ENCODE measurements around the gene TBC1D23.
"Not testable (repeated sequence)": the region's sequence is repeated elsewhere in the genome, so short reads cannot be mapped to it uniquely, and the experiment has no call there.

TBC1D23 gene

DNA sequence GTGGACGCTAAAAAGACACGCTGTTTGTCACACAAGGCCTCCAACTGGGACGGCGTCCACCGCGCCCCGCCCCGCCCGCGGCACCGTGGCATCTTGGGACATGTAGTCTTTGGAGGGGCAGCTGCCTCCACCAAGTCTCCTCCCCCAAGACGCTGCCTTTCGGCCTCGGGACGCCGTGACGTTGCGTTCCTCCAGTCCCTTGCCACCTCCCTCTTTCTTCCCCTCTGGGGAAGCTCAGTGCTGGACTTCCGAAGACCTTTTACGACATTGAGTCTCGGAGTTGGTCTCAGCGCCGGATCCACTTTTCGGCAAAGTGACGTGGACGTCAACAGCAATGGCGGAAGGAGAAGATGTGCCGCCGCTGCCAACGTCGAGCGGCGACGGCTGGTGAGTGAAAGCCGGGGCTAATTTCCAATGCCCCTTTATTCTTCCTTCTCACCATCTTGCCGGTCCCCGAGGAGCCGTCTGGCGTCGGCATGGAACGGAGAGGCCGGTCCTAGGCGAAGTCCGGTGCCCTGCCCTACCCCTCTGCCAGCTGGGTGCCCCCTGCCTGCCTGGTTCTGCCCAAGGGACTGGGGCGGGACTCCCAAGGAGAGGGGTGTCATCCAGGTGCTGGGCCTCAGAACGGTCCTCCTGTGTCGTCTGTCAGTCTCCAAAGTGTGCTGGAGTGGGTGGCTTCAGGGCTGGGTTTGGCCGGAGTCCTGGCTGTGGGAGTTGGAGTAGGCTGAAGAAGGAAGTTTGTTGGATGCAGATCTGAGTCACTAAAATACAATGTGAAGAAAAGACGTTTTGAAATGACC lies at the start of gene TBC1D23:
TSS of gene TBC1D23 (plus strand) at position 308 of the 800 bp plus-strand sequence. CDS start at position 335, 27 bp downstream.
- DNase-seq = peak; percentile 92

DNA sequence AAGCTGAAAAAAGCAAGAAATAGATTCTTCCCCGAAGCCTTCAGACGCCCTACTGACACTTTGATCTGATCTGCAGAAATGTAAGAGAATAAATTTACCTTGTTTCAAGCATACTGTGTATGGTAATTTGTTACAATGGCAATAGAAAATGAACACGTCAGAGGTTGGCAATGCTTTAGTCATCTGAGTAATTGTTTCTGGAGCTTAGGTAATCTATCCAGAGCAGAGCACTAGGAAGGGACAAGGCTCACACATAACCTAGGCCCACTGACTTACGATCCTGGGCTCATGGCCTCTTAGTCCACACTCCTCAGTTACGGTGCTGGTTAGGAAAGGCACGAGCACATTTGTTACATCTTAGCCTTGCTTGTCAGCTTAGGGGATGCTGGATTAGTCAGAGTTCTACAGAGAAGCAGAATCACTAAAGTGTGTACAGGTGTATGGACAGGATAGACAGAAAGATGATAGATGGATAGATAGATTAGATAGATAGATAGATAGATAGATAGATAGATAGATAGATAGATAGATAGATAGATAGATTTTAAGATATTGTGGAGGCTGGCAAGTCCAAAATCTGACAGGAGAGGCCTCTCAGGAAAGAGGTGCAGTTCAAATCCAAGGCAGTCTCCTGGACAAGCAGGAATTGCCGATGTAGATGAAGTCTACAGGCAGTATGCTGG lies 46.8 kb upstream of the TBC1D23 start:
- DNase-seq = no peak

DNA sequence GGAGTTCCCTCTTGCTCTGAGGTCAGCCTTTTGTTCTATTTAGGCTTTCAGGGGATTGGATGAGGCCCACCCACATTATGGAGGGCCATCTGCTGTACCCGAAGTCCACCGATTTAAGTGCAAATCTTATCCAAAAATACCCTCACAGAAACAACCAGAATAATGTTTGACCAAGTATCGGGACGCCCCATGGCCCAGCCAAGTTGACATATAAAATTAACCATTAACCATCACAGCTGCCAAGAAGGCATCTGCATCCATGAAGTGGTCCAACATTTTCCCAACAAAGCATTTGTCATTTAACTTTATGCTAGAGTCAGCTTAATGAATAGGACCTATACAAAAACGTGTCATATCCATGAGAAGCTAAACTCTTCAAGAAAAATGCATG lies 46.2 kb upstream of the TBC1D23 start:
- no peak for DNase-seq

DNA sequence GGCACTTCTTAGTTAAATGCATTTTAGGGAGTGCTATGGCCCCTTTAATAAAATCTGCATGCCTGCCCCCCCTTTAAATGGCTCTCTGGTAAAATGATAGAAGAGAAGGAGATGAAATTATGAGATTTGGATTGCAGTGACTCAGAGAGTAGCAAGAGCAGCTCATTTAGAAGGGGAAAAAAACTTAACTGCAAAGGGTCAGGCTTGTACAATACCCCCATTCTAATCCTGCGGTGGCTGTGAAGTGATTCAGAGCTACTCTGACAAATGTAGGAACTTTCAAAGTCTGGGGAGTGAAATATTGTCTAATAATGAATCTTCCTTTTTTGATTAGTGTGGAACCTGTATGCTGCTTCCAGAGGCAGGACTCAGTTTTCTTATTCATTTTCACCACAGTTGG lies 44.1 kb upstream of the TBC1D23 start:
- no peak for DNase-seq

DNA sequence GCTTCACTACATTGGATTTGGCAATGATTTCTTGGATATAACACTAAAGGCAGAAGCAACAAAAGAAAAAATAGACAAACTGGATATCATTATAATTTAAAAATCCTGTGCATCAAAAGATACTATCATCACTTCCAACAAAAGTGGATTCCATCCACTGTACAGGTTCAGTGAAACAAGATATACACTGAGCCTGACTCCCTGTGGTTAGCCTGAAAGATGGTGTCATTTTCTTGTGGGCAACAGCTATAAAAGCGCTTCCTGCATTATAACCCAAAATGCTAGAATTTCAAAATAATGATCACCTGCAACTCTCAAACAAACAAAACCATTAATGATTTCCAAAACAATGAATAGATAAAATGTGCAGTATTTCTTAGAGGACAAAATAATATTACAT lies 39.6 kb upstream of the TBC1D23 start:
- no peak for DNase-seq

DNA sequence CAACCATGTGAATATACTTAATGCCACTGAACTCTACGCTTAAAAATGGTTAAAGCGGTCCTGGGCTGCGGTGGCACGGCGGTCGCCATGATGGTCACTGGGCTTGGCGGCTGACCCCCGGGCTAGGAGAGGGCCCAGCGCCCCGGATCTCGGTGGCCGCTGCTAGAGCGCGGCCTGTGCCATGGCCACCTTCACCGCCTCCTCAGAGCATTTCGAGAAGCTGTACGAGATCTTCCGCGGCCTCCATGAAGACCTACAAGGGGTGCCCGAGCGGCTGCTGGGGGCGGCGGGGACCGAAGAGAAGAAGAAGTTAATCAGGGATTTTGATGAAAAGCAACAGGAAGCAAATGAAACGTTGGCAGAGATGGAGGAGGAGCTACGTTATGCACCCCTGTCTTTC lies 35.6 kb upstream of the TBC1D23 start:
- no peak for DNase-seq

DNA sequence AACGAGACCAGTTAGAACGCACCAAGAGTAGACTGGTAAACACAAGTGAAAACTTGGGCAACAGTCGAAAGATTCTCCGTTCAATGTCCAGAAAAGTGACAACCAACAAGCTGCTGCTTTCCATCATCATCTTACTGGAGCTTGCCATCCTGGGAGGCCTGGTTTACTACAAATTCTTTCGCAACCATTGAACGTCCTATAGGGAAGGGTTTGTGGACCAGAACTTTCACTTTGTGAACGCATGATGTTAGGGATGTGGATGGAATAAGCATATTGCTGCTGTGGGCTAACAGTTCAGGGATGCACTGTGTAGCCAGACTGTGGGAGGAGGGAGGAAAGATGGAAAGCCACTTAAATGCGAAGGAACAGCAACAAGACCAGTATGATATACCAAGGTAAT lies 34.9 kb upstream of the TBC1D23 start:
- DNase-seq = no peak

DNA sequence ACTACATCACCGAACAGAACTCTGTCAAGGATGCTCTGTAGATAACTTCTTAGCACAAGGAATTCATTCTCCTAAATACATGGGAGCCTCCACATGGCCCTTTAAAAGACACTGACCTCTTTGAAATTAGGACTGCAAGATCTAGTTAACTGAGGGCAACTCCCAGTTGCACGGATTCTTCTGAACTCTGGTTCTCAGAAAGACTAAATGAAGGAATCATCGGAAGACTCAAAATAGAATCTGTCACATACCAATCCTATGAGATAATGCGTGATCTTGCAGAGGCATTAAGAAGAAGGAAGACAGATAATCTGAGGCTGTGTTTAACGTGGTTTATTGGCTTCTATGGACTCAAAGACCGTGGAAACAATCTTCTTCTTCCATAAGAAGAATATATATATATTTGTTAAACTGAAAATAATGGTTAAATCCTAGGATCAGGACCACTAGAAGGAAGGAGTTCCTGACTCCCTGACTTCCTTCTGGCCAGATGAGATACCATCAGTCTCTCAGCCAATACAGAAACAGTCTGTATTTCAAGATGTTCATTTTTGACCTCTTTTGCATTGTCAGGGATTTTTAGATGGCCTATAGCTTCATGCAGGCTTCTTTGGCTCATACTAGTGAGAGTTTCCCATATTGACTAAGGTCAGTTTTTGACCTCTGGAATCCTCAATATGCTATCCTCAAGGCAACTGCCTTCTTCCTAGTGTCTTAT lies 33.9 kb upstream of the TBC1D23 start:
- no peak for DNase-seq

DNA sequence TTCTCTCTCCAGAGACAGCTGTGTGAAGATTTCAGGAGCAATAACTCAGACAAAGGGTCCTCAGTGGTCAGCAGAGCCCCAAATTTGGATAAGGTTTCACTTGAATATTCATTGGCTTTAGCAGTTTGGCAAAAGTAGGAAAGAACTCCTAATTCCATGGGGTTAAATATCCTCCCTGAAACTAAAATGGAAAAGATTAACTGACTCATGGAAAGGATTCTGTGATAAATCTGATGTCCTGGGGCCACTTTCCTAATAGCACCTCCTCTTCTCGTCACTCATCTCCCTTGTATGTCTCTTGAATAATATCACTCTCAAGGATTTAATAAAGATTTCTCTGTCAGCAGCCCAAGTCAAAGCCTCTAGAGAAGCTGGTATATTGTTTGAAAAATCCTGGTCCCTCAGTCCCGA lies 33.3 kb upstream of the TBC1D23 start:
- no peak for DNase-seq

DNA sequence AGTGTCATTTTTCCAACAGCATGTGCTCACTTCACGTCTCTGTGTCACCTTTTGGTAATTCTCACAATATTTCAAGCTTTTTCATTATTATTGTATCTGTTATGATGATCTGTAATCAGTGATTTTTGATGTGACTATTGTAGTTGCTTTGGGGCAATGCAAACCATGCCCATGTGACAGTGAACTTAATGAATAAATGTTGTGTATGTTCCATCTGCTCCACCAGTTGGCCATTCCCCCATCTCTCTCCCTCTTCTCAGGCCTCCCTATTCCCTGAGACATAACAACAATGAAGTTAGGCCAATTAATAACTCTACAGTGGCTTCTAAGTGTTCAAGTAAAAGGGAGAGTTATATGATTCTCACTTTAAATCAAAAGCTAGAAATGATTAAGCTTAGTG lies 32.5 kb upstream of the TBC1D23 start:
- no peak for DNase-seq

DNA sequence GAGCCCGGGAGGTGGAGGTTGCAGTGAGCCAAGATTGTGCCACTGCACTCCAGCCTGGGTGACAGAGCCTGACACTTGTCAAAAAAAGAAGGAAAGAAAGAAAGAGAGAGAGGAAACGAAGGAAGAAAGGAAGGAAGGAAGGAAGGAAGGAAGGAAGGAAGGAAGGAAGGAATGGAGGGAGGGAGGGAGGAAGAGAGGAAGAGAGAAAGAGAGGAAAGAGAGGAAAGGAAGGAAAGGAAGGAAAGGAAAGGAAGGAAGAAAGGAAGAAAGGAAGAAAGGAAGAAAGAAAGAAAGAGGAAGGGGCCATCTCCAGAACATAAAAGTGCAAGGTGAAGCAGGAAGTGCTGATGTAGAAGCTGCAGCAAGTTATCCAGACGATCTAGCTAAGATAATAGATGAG lies 31.6 kb upstream of the TBC1D23 start:
- DNase-seq = not testable (repeated sequence)

DNA sequence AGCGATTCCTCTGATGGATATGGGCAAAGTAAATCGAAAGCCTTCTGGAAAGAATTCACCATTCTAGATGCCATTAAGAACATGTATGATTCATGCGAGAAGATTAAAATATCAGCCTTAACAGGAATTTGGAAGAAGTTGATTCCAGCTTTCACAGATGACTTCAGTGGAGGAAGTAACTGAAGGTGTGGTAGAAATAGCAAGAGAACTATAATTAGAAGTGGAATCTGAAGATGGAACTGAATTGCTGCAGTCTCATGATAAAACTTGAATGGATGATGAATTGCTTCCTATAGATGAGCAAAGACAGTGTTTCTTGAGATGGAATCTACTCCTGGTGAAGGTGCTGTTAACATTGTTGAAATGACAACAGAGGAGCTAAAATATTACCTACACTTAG lies 30.1 kb upstream of the TBC1D23 start:
- DNase-seq = no peak

DNA sequence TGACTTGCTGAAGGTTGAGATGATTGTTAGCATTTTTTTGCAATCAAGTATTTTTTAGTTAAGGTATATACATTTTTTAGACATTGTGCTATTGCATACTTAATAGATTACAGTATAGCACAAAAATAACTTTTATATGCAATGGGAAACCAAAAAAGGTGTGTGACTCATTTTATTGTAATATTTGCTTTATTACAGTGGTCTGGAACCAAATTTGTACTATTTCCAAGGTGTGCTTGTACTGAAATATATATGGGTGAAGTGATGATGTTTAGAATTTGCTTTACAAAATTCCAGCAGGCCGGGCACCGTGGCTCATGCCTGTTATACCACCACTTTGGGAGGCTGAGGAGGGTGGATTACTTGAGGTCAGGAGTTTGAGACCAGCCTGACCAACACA lies 29.1 kb upstream of the TBC1D23 start:
- DNase-seq = no peak

DNA sequence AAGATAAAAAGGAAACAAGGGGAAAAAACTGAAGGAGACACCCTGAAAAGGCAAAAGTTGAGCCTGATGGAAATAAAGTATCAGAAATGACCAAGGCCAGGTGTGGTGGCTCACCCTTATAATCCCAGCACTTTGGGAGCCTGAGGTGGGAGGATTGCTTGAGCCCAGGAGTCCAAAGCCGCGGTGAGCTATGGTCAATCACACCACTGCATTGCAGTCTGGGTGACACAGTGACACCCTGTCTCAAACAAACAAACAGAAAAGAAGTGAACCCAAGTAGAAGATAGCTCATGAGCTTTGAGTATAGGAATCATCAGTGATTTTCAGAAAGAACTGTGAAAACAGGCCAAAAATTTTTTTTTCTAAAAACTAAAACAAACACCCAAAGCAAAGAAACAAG lies 26.4 kb upstream of the TBC1D23 start:
- DNase-seq = no peak

DNA sequence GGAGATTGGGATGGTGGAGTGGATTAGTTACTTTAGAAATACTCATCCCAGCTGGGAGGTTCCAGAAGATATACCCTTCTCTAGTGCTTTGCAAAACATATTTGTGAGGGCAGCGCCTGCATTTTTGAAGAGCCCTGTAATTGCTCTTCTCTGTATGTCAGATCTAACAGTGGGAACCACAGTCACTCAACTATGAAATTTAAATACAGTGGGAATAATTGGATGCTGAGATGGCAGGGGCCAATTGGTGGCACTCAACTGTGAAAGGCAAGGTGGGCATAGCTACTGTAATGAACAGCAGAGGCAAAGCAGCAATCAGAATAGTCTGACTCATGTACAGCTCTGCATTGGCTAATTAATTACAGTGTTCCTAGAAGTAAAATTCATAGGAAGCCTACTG lies 22.2 kb upstream of the TBC1D23 start:
- DNase-seq = no peak

DNA sequence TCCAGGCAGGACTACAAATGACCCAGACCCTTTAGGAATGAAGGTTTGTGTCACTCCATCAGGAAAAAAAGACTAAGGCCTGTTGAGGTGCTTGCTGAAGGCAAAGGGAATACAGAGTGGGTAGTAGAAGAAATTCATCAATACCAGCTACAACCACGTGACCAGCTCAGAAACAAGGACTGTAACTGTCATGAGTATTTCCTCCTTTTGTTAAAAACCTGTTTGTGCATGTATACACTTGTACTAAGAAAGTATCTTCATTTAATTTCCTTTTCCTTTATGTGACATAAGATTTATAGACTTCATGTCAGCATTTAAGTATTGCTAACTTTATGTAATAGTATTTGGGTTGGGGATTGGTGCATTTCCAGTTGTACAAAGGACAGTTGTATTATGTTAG lies 18.3 kb upstream of the TBC1D23 start:
- not testable (repeated sequence) for DNase-seq

DNA sequence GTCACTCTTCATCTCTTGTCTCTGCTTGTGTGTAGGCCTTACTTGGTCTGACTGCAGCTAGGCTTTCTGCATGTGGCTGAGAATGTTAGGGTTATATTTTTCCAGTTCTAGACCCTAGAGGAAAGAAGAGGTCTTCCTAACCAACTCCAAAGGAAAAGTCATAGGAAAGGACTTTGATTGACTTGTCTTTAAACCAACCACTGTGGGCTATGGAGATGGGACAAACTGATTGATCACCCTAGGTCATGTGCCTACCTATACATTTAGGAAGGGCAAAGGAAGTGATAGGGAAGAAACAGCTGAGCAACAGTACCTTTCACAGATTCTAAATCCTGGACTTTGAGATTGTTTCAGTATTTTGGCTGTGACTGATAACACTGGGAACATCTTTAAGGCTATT lies 16.5 kb upstream of the TBC1D23 start:
- no peak for DNase-seq

DNA sequence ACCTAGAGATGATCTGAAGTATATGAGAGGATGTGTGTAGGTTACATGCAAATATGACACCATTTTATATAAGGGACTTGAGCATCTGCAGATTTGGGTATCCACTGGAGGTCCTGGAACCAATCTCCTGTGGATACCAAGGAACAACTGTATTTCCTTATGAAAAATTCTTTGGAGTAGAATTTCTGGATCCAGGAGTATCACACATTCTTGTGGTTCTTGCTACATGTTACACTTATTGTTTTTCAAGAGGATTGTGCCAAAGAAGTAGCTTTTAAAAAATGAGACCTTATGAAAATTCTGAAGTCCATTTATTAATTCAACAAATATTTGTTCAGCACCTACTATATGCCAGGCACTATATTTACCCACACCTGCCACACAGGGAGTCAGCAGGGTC lies 15.7 kb upstream of the TBC1D23 start:
- DNase-seq = no peak

DNA sequence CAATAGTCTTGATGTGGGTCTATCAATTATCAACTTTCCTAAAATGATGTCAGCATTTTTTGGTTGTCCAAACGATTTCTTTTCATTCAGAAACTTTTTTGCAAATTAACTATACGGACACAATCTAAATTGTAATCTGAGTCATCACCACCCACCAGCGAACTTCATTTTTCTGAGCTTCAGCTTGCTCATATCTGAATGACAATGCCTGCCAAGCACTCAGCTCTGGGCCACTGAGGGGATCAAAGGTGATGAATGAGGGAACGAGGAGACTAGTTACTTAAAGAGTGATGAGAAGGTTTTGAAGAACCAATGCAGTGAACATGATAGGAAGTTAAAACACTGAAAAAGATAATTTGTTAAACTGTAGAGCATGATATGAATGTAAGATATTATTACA lies 14.9 kb upstream of the TBC1D23 start:
- DNase-seq = no peak

DNA sequence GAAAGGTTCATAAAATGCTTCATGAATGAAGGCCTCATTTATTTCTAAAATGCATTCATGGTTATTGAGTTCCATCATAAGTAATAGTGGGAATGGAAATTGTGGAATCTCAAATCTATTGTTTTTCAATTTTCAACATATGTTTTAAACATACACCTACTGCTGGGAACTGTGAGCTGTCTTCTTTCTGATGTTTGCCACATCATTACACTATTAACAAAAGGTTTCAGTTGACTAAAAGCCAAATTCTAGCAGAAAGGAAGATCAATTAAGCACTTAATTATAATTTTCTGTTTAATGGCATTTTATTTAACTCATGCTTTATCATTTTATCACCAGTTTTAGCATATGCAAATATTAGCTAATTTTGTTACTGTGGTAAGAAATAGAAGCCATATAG lies 13.8 kb upstream of the TBC1D23 start:
- no peak for DNase-seq

DNA sequence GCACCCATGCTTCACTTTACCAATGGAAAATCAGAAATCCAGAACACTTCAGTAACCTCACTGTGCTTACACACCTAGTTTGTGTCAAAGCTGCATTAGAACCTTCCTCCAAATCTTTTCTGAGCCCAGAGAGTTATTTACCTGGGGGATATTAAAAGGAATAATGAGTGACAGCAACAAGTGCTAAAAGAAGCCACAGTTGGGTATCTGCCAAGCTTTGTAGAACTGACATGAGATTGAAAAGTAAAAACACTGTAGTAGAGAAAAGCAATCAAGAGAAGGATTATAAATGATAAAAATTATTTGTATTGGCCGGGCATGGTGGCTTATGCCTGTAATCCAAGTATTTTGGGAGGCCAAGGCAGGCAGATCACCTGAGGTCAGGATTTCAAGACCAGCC lies 8.8 kb upstream of the TBC1D23 start:
- DNase-seq = no peak

DNA sequence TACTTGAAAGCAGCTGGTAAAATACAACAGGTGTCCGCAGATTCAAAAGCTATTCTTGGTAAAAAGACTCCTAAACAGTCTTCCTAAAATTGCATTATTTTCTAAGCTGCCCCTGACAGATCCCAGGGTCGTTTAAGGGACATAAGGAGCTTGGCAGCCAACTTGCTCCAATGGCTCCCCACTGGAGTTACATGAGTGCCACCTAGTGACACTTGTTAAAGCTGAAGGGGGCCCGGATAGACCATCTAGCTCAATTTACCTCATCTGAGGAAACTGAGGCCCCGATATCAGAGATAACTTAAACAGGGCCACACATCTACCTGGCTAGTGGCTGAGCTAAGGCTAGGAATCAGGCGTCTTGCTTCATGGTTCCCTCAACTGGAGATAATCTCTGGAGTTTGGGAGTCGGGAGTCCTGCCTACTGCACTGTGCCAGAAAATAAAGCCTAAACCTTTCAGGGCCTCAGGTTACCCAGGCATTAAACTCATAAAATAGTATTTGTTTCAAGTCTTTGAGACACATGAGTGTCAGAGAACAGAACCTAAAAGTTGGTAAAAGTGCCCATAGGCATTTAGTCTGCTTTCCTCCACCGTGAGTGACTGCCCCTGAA lies 6.5 kb upstream of the TBC1D23 start:
- DNase-seq = peak; percentile 39

DNA sequence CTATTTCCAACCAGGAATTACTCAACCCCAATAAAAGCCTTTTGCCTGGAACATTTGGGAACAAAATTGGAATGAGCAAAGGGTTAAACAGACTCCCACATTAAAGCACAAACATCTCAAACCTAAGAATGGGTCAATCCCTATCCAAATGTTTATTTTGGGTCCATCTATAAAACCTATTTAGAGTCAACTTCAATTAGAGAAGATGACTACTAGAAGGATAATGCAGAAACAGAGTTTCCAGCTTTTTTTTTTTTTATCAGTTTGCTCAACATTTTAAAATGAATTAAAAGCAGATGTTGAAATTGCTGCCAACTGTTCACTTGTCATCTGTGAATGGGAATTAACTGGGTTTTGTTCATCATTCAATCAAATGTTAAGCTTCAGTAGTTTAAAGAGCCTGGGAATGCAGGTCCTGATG lies 4.1 kb upstream of the TBC1D23 start:
- DNase-seq = no peak

DNA sequence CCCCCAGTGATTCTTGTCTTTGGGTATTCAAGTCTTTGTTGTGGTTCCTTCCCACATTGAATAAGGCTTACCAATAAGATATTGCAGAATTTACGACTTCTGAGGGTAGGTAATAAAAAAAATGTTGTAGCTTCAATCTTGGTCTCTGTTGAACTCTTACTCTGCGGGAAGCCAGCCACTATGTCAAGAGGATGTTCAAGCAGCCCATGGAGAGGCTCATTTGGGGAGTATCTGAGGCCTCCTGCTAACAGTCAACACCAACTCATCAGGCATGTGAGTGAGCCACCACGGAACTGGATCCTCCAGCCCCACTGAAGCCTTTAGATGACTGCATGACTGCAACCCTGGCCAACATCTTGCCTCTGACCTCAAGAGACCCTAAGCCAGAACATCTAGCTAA lies 3.2 kb upstream of the TBC1D23 start:
- DNase-seq = no peak

Data from NCI-H1436 treated with DMSO at 0.1 percent for 48 hours (cell line).